Measurements from ENCODE around the gene PIGBOS1. TPM values are rescaled to one million over a fixed set of nuclear protein-coding genes. Genes with fewer than 3 reads are reported as not detected.
A peak's percentile ranks its signal among the peaks of the same experiment; 100 is the strongest.

Gene PIGBOS1
- total and polyA plus RNA-seq, 11 donors = 5.8 to 18.0 (median 8.1) TPM

GRCh38 chr15:55270291-55270690, 48.6 kb downstream of the PIGBOS1 start:
- whole genome bisulfite sequencing, 4 donors = 91 to 93% (median 92%) methylated on average over 6 of the region's 6 CpGs
- no peak overlapping the region for H3K27ac ChIP-seq
- intact Hi-C loops (cut with DNase I) = no loop called here

GRCh38 chr15:55268176-55268695, 50.7 kb downstream of the PIGBOS1 start:
- DNase-seq (no peak), ATAC-seq (no peak)
- intact Hi-C loops (cut with DNase I) = no loop called here
- TF ChIP-seq POLR2A (IDR thresholded peaks at IDR 0.05) = no peak
- no peak for TF ChIP-seq CTCF (IDR thresholded peaks at IDR 0.05)
- Histone ChIP-seq H3K4me1 (peaks cover 0 to 25% (median 0%) of the 10 kb centered on the region in 12 donors), H3K27ac (peak overlapping the region in 1 of 12 donors; percentile 86), H3K9me3 (no peaks in the 10 kb centered on the region), H3K36me3 (peaks cover 0 to 16% (median 0%) of the 10 kb centered on the region in 9 donors), H3K4me3 (no peak overlapping the region), H3K27me3 (no peaks in the 10 kb centered on the region)
- 78 to 97% (median 89%) methylated on average over 2 of the region's 2 CpGs for WGBS, 4 donors

More at GRCh38 chr15:55270291-55270690, 48.6 kb downstream of the PIGBOS1 start:
- DNase-seq (no peak), ATAC-seq (no peak)
- no peak for TF ChIP-seq POLR2A (IDR thresholded peaks at IDR 0.05)
- TF ChIP-seq CTCF (IDR thresholded peaks at IDR 0.05) = no peak
- Histone ChIP-seq H3K36me3 (peaks cover 0 to 16% (median 0%) of the 10 kb centered on the region in 9 donors), H3K4me3 (no peak overlapping the region), H3K9me3 (no peaks in the 10 kb centered on the region), H3K27me3 (no peaks in the 10 kb centered on the region), H3K4me1 (peaks cover 0 to 29% (median 0%) of the 10 kb centered on the region in 12 donors)

GRCh38 chr15:55267401-55268175, 51.3 kb downstream of the PIGBOS1 start:
- Histone ChIP-seq H3K4me1 (peaks cover 0 to 25% (median 0%) of the 10 kb centered on the region in 12 donors), H3K27ac (peak overlapping the region in 1 of 12 donors; percentile 86), H3K36me3 (peaks cover 0 to 16% (median 0%) of the 10 kb centered on the region in 9 donors), H3K4me3 (peak overlapping the region in 1 of 12 donors; percentile 27), H3K9me3 (no peaks in the 10 kb centered on the region), H3K27me3 (no peaks in the 10 kb centered on the region)
- intact Hi-C loops (cut with DNase I) = no loop called here
- TF ChIP-seq CTCF (IDR thresholded peaks at IDR 0.05) (no peak), POLR2A (IDR thresholded peaks at IDR 0.05) (no peak)
- ATAC-seq (peak in 3 of 4 donors; percentile 42 to 73 (median 65)), DNase-seq (peak; percentile 12 to 74 (median 50))
- 78 to 87% (median 83%) methylated on average over 10 of the region's 10 CpGs for WGBS, 4 donors

Other genes with a start within 250 kb of the PIGBOS1 start
- gene RSL24D1, start 122.2 kb downstream of the PIGBOS1 start, total RNA-seq = 10 to 100 TPM; 25.5 to 51.5 (median 39.2) TPM
- gene RSL24D1, start 122.2 kb downstream of the PIGBOS1 start, polyA plus RNA-seq = 10 to 100 TPM; 40.8 to 51.9 TPM
- 10 to 100 TPM in 1 of 9 donors, 1 to 10 TPM in 8; 1.8 to 17.2 (median 4.2) TPM for gene RAB27A, start 29.3 kb downstream of the PIGBOS1 start, total RNA-seq
- gene RAB27A, start 29.3 kb downstream of the PIGBOS1 start, polyA plus RNA-seq = 1 to 10 TPM; 1.4 to 9.0 TPM
- 10 to 100 TPM in 1 of 9 donors, 1 to 10 TPM in 8; 2.4 to 10.3 (median 3.0) TPM for gene PIGB, start 99 bp upstream of the PIGBOS1 start, total RNA-seq
- gene PIGB, start 99 bp upstream of the PIGBOS1 start, polyA plus RNA-seq = 1 to 10 TPM; 2.3 to 3.5 TPM
- gene CCPG1, start 89.2 kb upstream of the PIGBOS1 start, total RNA-seq = 100 to 1,000 TPM in 1 of 9 donors, 10 to 100 TPM in 8; 62.2 to 105 (median 84.0) TPM
- 10 to 100 TPM; 21.3 to 41.6 TPM for gene CCPG1, start 89.2 kb upstream of the PIGBOS1 start, polyA plus RNA-seq
- 1 to 10 TPM; 3.7 to 9.4 (median 5.7) TPM for gene PIERCE2, start 89.4 kb upstream of the PIGBOS1 start, total RNA-seq
- gene PIERCE2, start 89.4 kb upstream of the PIGBOS1 start, polyA plus RNA-seq = 10 to 100 TPM in 1 of 2 donors, 1 to 10 TPM in 1; 8.3 to 13.1 TPM
- gene DNAAF4, start 189.1 kb upstream of the PIGBOS1 start, total RNA-seq = under 1 TPM in 4 of 9 donors, not detected in 5; 0.12 to 0.64 (median 0.42) TPM
- 1 to 10 TPM in 1 of 2 donors, under 1 TPM in 1; 0.65 to 2.3 TPM for gene DNAAF4, start 189.1 kb upstream of the PIGBOS1 start, polyA plus RNA-seq